ENCODE measurements around the gene SLC1A4. TPM values are rescaled to one million over a fixed set of nuclear protein-coding genes. Genes with fewer than 3 reads are reported as not detected.

Gene SLC1A4
- total and polyA plus RNA-seq, 3 experiments from 2014 or later: 1.9 to 21.3 (median 21.2) TPM

- H3K36me3 Mint-ChIP-seq: peaks cover 0 to 14% (median 0%) of the 10 kb centered on the region in 3 donors
- POLR2A ChIA-PET: no interaction called here
- H3K9me3 Mint-ChIP-seq: no peaks in the 10 kb centered on the region
- Histone ChIP-seq H3K27ac (ENCODE audit: low read depth, low read length) (no peak overlapping the region), H3K9me3 (ENCODE audit: low read length) (no peaks in the 10 kb centered on the region), H3K4me3 (ENCODE audit: low read length) (no peak overlapping the region), H3K36me3 (ENCODE audit: insufficient read depth, low read length) (no peaks in the 10 kb centered on the region), H3K27me3 (ENCODE audit: insufficient read depth, low read length, poor library complexity, severe bottlenecking) (no peaks in the 10 kb centered on the region), H3K4me1 (ENCODE audit: insufficient read depth, low read length) (peaks cover 36% of the 10 kb centered on the region)
- H3K4me3 Mint-ChIP-seq: peak overlapping the region in 1 of 7 donors; percentile 39
- CTCF ChIA-PET: interaction anchor here (1.1 to 1.5 kb wide), 2 partner anchors 10 to 77 kb away, joined by 3 read pairs; no protein-coding TSS in a partner anchor
- no peak for DNase-seq
- peaks cover 43 to 76% (median 67%) of the 10 kb centered on the region in 3 donors for H3K4me1 Mint-ChIP-seq
- no peaks in the 10 kb centered on the region for H3K27me3 Mint-ChIP-seq
- peak overlapping the region in 1 of 8 donors; percentile 12 for H3K27ac Mint-ChIP-seq
Observed at GRCh38 chr2:65061910-65062339, 72.7 kb downstream of the SLC1A4 start.

- Mint-ChIP-seq H3K9me3 (no peaks in the 10 kb centered on the region), H3K36me3 (peaks cover 0 to 12% (median 0%) of the 10 kb centered on the region in 3 donors), H3K27ac (peak overlapping the region in 1 of 8 donors; percentile 26), H3K27me3 (no peaks in the 10 kb centered on the region), H3K4me3 (no peak overlapping the region), H3K4me1 (peaks cover 43 to 76% (median 67%) of the 10 kb centered on the region in 3 donors)
- POLR2A ChIA-PET: no interaction called here
- Histone ChIP-seq H3K36me3 (ENCODE audit: insufficient read depth, low read length) (no peaks in the 10 kb centered on the region), H3K4me1 (ENCODE audit: insufficient read depth, low read length) (peaks cover 36% of the 10 kb centered on the region), H3K27ac (ENCODE audit: low read depth, low read length) (no peak overlapping the region), H3K4me3 (ENCODE audit: low read length) (no peak overlapping the region), H3K27me3 (ENCODE audit: insufficient read depth, low read length, poor library complexity, severe bottlenecking) (no peaks in the 10 kb centered on the region), H3K9me3 (ENCODE audit: low read length) (no peaks in the 10 kb centered on the region)
- DNase-seq: no peak
- CTCF ChIA-PET: interaction anchor here (1.1 to 3.2 kb wide), 6 partner anchors 9 to 106 kb away, joined by 3 to 15 read pairs (median 3); partner anchors contain the start of gene RAB1A
Observed at GRCh38 chr2:65062843-65063825, 73.9 kb downstream of the SLC1A4 start.

- H3K4me1 ChIP-seq (ENCODE audit: insufficient read depth, low read length): peaks cover 20% of the 10 kb centered on the region
- Mint-ChIP-seq H3K27me3 (no peaks in the 10 kb centered on the region), H3K4me3 (peak overlapping the region in 1 of 7 donors; percentile 51), H3K27ac (peak overlapping the region in 3 of 8 donors; percentile 73 to 93 (median 79)), H3K4me1 (peaks cover 35 to 63% (median 55%) of the 10 kb centered on the region in 3 donors), H3K36me3 (peaks cover 0 to 15% (median 0%) of the 10 kb centered on the region in 3 donors), H3K9me3 (no peaks in the 10 kb centered on the region)
- peak overlapping the region; percentile 68 for H3K27ac ChIP-seq (ENCODE audit: low read depth, low read length)
- H3K4me3 ChIP-seq (ENCODE audit: low read length): no peak overlapping the region
- H3K27me3 ChIP-seq (ENCODE audit: insufficient read depth, low read length, poor library complexity, severe bottlenecking): no peaks in the 10 kb centered on the region
- peaks cover 5% of the 10 kb centered on the region for H3K36me3 ChIP-seq (ENCODE audit: insufficient read depth, low read length)
- no peaks in the 10 kb centered on the region for H3K9me3 ChIP-seq (ENCODE audit: low read length)
- peak in 3 of 5 donors; percentile 45 to 59 (median 57) for DNase-seq
- CTCF ChIA-PET: interaction anchor here (0.6 to 3.2 kb wide), 18 partner anchors 9 to 540 kb away, joined by 3 to 15 read pairs (median 3); partner anchors contain the start of genes ACTR2, CEP68 and RAB1A
- POLR2A ChIA-PET: interaction anchor here (0.6 to 1.0 kb wide), 2 partner anchors 9 to 245 kb away, joined by 3 read pairs; no protein-coding TSS in a partner anchor
Observed at GRCh38 chr2:65064728-65065552, 75.7 kb downstream of the SLC1A4 start.

GRCh38 chr2:65067806-65068553 lies 78.8 kb downstream of the SLC1A4 start:
- peak overlapping the region; percentile 25 to 97 (median 76) for H3K27ac Mint-ChIP-seq
- Histone ChIP-seq H3K27ac (ENCODE audit: low read depth, low read length) (no peak overlapping the region), H3K9me3 (ENCODE audit: low read length) (no peaks in the 10 kb centered on the region), H3K4me1 (ENCODE audit: insufficient read depth, low read length) (peaks cover 20% of the 10 kb centered on the region), H3K4me3 (ENCODE audit: low read length) (no peak overlapping the region), H3K36me3 (ENCODE audit: insufficient read depth, low read length) (peaks cover 29% of the 10 kb centered on the region), H3K27me3 (ENCODE audit: insufficient read depth, low read length, poor library complexity, severe bottlenecking) (no peaks in the 10 kb centered on the region)
- H3K36me3 Mint-ChIP-seq: peaks cover 0 to 43% (median 0%) of the 10 kb centered on the region in 3 donors
- POLR2A ChIA-PET: no interaction called here
- no peak for DNase-seq
- peaks cover 29 to 50% (median 40%) of the 10 kb centered on the region in 3 donors for H3K4me1 Mint-ChIP-seq
- no peaks in the 10 kb centered on the region for H3K27me3 Mint-ChIP-seq
- CTCF ChIA-PET: interaction anchor here (1.1 to 1.3 kb wide), 3 partner anchors 10 to 103 kb away, joined by 3 to 6 read pairs (median 3); no protein-coding TSS in a partner anchor
- peak overlapping the region in 3 of 7 donors; percentile 19 to 54 (median 51) for H3K4me3 Mint-ChIP-seq
- H3K9me3 Mint-ChIP-seq: no peaks in the 10 kb centered on the region

- peaks cover 23 to 37% (median 28%) of the 10 kb centered on the region in 3 donors for H3K4me1 Mint-ChIP-seq
- Histone ChIP-seq H3K4me1 (ENCODE audit: insufficient read depth, low read length) (peaks cover 20% of the 10 kb centered on the region), H3K27ac (ENCODE audit: low read depth, low read length) (no peak overlapping the region), H3K36me3 (ENCODE audit: insufficient read depth, low read length) (peaks cover 38% of the 10 kb centered on the region), H3K4me3 (ENCODE audit: low read length) (no peak overlapping the region), H3K27me3 (ENCODE audit: insufficient read depth, low read length, poor library complexity, severe bottlenecking) (no peaks in the 10 kb centered on the region), H3K9me3 (ENCODE audit: low read length) (no peaks in the 10 kb centered on the region)
- CTCF ChIA-PET: interaction anchor here (1.5 kb wide), 1 partner anchor 12 kb away, joined by 5 read pairs; no protein-coding TSS in a partner anchor
- H3K27me3 Mint-ChIP-seq: no peaks in the 10 kb centered on the region
- H3K36me3 Mint-ChIP-seq: peaks cover 0 to 54% (median 2%) of the 10 kb centered on the region in 3 donors
- H3K9me3 Mint-ChIP-seq: no peaks in the 10 kb centered on the region
- H3K27ac Mint-ChIP-seq: peak overlapping the region in 4 of 8 donors; percentile 29 to 73 (median 37)
- no peak for DNase-seq
- H3K4me3 Mint-ChIP-seq: no peak overlapping the region
- POLR2A ChIA-PET: no interaction called here
Observed at GRCh38 chr2:65069439-65069824, 80.2 kb downstream of the SLC1A4 start.

GRCh38 chr2:65070172-65070830 lies 81.1 kb downstream of the SLC1A4 start:
- Histone ChIP-seq H3K36me3 (ENCODE audit: insufficient read depth, low read length) (peaks cover 38% of the 10 kb centered on the region), H3K4me1 (ENCODE audit: insufficient read depth, low read length) (peaks cover 15% of the 10 kb centered on the region), H3K27me3 (ENCODE audit: insufficient read depth, low read length, poor library complexity, severe bottlenecking) (no peaks in the 10 kb centered on the region), H3K4me3 (ENCODE audit: low read length) (no peak overlapping the region), H3K9me3 (ENCODE audit: low read length) (no peaks in the 10 kb centered on the region), H3K27ac (ENCODE audit: low read depth, low read length) (no peak overlapping the region)
- ChIA-PET POLR2A (no interaction called here), CTCF (interaction anchor here (1.5 kb wide), 1 partner anchor 12 kb away, joined by 5 read pairs; no protein-coding TSS in a partner anchor)
- Mint-ChIP-seq H3K27me3 (no peaks in the 10 kb centered on the region), H3K27ac (peak overlapping the region in 6 of 8 donors; percentile 42 to 93 (median 54)), H3K4me1 (peaks cover 18 to 29% (median 20%) of the 10 kb centered on the region in 3 donors), H3K36me3 (peaks cover 0 to 59% (median 2%) of the 10 kb centered on the region in 3 donors), H3K9me3 (no peaks in the 10 kb centered on the region), H3K4me3 (no peak overlapping the region)
- DNase-seq: no peak
